ENCODE measurements around the gene BLOC1S6.
A peak's percentile ranks its signal among the peaks of the same experiment; 100 is the strongest.

BLOC1S6 gene

DNA sequence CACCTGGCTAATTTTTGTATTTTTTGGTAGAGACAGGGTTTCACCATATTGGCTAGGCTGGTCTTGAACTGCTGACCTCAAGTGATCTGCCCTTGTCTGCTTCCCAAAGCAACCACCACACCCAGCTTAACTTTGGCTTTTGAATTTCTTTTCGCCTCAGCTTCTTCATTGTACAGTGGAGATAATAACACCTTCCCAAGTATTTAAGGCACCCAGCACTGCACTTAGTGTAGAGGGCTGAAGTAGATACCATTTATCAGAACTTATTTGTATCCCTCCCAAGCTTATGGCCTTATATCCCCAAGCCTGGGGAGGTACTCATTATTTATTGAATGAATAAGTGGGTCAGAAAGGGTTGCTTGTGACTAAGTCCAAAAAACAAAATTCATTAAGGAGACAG lies 50.0 kb downstream of the BLOC1S6 start:
- no peak overlapping the region for H3K4me3 ChIP-seq (ENCODE audit: low read depth, low read length)
- no peaks in the 10 kb centered on the region for H3K36me3 ChIP-seq (replicated peaks)
- DNase-seq = no peak
- in situ Hi-C loops (cut with HindIII; ENCODE audit: low pct_ligation_motif_present, low sequenced_read_pairs) = no loop called here
- H3K27ac ChIP-seq = peak overlapping the region; percentile 86
- no peaks in the 10 kb centered on the region for H3K27me3 ChIP-seq (replicated peaks)
- TF ChIP-seq, protein P1, sequence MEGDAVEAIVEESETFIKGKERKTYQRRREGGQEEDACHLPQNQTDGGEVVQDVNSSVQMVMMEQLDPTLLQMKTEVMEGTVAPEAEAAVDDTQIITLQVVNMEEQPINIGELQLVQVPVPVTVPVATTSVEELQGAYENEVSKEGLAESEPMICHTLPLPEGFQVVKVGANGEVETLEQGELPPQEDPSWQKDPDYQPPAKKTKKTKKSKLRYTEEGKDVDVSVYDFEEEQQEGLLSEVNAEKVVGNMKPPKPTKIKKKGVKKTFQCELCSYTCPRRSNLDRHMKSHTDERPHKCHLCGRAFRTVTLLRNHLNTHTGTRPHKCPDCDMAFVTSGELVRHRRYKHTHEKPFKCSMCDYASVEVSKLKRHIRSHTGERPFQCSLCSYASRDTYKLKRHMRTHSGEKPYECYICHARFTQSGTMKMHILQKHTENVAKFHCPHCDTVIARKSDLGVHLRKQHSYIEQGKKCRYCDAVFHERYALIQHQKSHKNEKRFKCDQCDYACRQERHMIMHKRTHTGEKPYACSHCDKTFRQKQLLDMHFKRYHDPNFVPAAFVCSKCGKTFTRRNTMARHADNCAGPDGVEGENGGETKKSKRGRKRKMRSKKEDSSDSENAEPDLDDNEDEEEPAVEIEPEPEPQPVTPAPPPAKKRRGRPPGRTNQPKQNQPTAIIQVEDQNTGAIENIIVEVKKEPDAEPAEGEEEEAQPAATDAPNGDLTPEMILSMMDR (IDR thresholded peaks at IDR 0.05; ENCODE audit: low read depth, low read length, missing control alignments) = no peak

DNA sequence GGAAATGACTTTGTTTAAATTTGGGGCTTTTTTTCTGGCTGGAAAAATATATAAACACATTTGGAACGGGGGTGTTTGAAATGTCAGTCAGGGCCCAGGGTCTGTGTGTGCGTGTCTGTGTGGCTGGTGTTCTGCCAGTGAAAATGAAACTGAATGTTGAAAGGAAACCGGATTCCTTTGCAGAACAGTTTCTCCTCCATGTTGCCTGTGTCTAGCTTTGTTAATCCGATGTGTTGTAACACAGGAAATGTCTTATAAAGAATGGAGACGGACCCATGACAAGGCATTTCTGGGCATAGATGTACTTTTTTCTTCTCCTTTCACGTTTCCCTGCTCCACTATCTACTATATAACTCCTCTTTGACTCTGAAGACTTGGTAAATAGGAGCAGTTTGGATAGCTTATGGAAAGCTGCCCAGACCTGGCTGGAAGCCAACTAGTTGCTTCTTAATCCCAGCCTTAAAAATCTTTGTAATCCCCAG lies 50.4 kb downstream of the BLOC1S6 start:
- Histone ChIP-seq H3K36me3 (replicated peaks) (no peaks in the 10 kb centered on the region), H3K27me3 (replicated peaks) (no peaks in the 10 kb centered on the region), H3K4me3 (ENCODE audit: low read depth, low read length) (no peak overlapping the region), H3K27ac (peak overlapping the region; percentile 86)
- in situ Hi-C loops (cut with HindIII; ENCODE audit: low pct_ligation_motif_present, low sequenced_read_pairs) = no loop called here
- peak; percentile 77 for DNase-seq
- TF ChIP-seq, protein P1 (IDR thresholded peaks at IDR 0.05; ENCODE audit: low read depth, low read length, missing control alignments) = no peak

DNA sequence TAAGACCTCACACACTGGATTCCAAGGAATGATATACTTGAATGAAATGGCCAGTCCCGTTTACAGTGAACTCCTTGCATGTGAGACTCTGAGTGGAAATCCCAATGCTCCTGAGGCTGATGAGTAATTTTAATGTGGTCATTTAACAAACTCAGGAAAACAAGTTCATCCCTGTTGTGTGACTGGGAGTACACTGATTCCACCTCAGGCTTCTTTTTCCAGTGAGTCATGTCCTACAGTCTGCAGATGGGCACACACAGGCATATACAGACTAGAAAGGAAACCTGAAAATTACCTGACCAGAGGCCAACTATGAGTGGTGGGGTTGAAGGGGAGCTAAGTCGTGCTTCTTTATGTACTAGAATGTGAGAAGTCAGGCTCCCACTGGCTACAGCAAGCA lies 53.4 kb downstream of the BLOC1S6 start:
- Histone ChIP-seq H3K27me3 (replicated peaks) (no peaks in the 10 kb centered on the region), H3K36me3 (replicated peaks) (no peaks in the 10 kb centered on the region), H3K27ac (peak overlapping the region; percentile 95), H3K4me3 (ENCODE audit: low read depth, low read length) (no peak overlapping the region)
- peak; percentile 92 for DNase-seq
- in situ Hi-C loops (cut with HindIII; ENCODE audit: low pct_ligation_motif_present, low sequenced_read_pairs) = no loop called here
- TF ChIP-seq, protein P1 (IDR thresholded peaks at IDR 0.05; ENCODE audit: low read depth, low read length, missing control alignments) = no peak

DNA sequence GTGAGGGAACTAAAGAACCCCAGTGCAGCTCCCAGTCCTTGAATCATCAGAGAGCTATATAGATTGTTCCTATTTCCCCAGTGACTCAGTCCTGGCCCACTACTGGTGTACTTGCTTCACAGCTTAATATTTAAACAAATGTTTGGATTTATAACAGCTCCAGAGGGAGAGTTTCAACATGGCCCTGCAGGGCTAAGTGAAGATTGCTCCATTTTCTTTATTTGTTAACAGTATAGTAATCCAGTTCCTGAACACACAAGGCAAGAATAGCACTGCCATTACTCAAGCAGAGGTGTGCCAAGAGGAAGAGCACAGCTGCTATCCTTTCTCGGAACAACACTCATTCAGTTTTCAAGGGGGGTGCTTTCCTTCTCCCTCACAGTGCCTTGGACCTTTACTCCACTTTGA lies 54.2 kb downstream of the BLOC1S6 start:
- no peaks in the 10 kb centered on the region for H3K36me3 ChIP-seq (replicated peaks)
- H3K4me3 ChIP-seq (ENCODE audit: low read depth, low read length) = no peak overlapping the region
- TF ChIP-seq, protein P1 (IDR thresholded peaks at IDR 0.05; ENCODE audit: low read depth, low read length, missing control alignments) = peak; percentile 14
- in situ Hi-C loops (cut with HindIII; ENCODE audit: low pct_ligation_motif_present, low sequenced_read_pairs) = no loop called here
- peak overlapping the region; percentile 95 for H3K27ac ChIP-seq
- peak; percentile 80 for DNase-seq
- H3K27me3 ChIP-seq (replicated peaks) = no peaks in the 10 kb centered on the region

DNA sequence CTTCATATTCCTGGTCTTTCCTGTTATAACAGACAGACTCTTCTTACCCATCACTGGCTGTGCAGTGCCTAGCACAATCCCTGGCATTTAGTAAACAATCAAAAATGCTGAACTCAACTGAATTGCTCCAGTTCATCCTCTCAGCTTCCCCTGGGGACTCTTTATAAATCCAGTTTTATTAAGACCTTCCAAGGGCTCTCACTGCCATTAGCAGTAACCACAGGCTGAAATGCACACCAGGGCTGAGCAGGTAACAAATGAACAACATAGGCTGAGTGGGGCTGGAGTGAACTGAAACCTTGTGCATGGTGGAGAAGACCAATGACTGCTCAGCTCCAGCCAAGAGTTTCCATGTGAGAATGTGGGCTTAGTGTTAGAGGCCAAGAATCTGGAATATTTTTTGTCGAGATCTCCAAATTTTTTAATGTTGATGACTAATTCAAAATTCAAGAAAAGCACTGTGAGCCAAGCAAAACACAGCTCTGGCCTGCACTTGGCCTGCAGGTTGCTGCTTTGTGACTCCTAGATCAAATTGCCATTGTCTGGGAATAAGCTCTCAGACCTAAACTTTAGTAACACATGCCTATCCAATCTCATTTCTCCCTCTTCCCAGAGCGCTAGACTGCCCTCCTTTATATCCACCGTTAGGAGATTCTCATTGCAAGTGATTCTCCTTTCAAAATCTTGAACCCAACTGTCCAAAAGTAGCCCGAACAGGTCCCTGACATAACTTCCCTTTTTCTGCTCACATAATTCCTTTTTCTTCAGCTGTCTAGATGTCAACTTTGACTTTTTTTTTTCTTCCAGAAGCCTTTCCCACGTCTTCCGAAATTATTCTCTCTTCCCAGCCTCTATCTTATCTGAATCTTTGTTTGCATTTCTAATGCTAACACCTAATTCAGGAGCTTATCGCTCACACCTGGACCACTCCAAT lies 55.1 kb downstream of the BLOC1S6 start:
- DNase-seq = peak; percentile 85
- Histone ChIP-seq H3K4me3 (ENCODE audit: low read depth, low read length) (no peak overlapping the region), H3K27me3 (replicated peaks) (no peaks in the 10 kb centered on the region), H3K27ac (peak overlapping the region; percentile 95), H3K36me3 (replicated peaks) (no peaks in the 10 kb centered on the region)
- in situ Hi-C loops (cut with HindIII; ENCODE audit: low pct_ligation_motif_present, low sequenced_read_pairs) = no loop called here
- TF ChIP-seq, protein P1 (IDR thresholded peaks at IDR 0.05; ENCODE audit: low read depth, low read length, missing control alignments) = no peak

Measured in brain microvascular endothelial cell (primary cell).